ENCODE data around the gene SCGB2B2.

DNA sequence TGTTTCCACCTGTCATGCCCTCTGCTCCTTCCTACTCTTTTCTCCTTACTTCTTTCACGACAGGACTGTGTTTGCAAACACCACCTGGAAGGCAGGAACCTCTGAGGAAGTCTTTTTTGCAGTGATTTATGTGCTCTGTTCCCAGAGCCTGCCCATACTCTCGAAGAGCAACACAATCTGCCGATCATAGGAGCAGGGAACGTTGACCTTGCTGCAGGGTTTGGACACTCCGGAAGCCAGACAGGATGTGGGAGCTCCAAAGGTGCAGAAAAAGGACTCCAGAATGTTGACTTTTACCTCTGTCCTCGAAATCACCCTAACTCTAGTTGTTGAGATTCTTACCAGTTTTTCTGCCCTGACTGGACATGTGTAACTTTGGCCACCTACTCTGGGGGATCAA lies 48.4 kb upstream of the SCGB2B2 start:
- TF ChIP-seq, protein P1, sequence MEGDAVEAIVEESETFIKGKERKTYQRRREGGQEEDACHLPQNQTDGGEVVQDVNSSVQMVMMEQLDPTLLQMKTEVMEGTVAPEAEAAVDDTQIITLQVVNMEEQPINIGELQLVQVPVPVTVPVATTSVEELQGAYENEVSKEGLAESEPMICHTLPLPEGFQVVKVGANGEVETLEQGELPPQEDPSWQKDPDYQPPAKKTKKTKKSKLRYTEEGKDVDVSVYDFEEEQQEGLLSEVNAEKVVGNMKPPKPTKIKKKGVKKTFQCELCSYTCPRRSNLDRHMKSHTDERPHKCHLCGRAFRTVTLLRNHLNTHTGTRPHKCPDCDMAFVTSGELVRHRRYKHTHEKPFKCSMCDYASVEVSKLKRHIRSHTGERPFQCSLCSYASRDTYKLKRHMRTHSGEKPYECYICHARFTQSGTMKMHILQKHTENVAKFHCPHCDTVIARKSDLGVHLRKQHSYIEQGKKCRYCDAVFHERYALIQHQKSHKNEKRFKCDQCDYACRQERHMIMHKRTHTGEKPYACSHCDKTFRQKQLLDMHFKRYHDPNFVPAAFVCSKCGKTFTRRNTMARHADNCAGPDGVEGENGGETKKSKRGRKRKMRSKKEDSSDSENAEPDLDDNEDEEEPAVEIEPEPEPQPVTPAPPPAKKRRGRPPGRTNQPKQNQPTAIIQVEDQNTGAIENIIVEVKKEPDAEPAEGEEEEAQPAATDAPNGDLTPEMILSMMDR (IDR thresholded peaks at IDR 0.05; ENCODE audit: low read length) = no peak
- TF ChIP-seq EZH2 (IDR thresholded peaks at IDR 0.05; ENCODE audit: borderline replicate concordance, low read length) = no peak
